GM12878 (cell line): ENCODE data around the gene MFAP3L. TPM values are rescaled to one million over a fixed set of nuclear protein-coding genes. Genes with fewer than 3 reads are reported as not detected.

Experiments used
- ATAC-seq: fragments of 200-7000 bp; cut with Tn5 transposase; 3 replicates; pipeline ENCODE4 v1.9.1; 2020; ENCODE audit warnings: mild to moderate bottlenecking, moderate library complexity
- BruUV-seq: library from RNA; stranded (reverse); fragments of 400-500 nt; replicated peaks from 2 replicates; lab custom pipeline; 2021; lab: Mats Ljungman, UMichigan
- CTCF ChIA-PET: fragments of 300-600 bp; sonication (Branson Sonifier 250); formaldehyde crosslinking; extraction: SDS; loops from one replicate; lab custom pipeline; 2021; ENCODE audit warnings: inconsistent platforms; lab: Yijun Ruan, JAX
- POLR2A ChIA-PET: fragments of 350-600 bp; formaldehyde crosslinking; extraction: SDS; loops from one replicate; lab custom pipeline; 2021; ENCODE audit warnings: inconsistent platforms; lab: Charles Lee
- RAD21 ChIA-PET: fragments of 300-600 bp; sonication (Branson Sonifier 250); formaldehyde crosslinking; loops from one replicate; lab custom pipeline; 2023; ENCODE audit warnings: antibody characterized with exemption; ENCODE audit not compliant: unreplicated experiment; lab: Charles Lee
- SMC1A ChIA-PET: fragments of 300-600 bp; sonication (Branson Sonifier 250); formaldehyde crosslinking; loops from one replicate; lab custom pipeline; 2023; ENCODE audit not compliant: unreplicated experiment, uncharacterized antibody; lab: Charles Lee
- DNase-seq: peaks from one replicate; pipeline ENCODE4 v3.0.0-alpha.2; 2011; ENCODE audit warnings: low read depth, low spot score
- FAIRE-seq: peaks from 3 replicates; lab custom pipeline; 2011; peaks lifted over from hg19 to GRCh38; lab: Jason Lieb, UNC
- H2AFZ ChIP-seq: 2 replicates; pipeline ENCODE4 v1.6.0; 2011; ENCODE audit warnings: low read depth, low read length, control low read depth; ENCODE audit not compliant: control insufficient read depth
- H3K27ac ChIP-seq: 2 replicates; pipeline ENCODE4 v1.5.1; 2011; ENCODE audit warnings: control low read depth; ENCODE audit not compliant: control insufficient read depth, insufficient read depth
- H3K27me3 ChIP-seq, 2 experiments: replicated peaks in 1 of 2; 2 replicates each; pipeline versions ENCODE4 v1.6.0 to v1.6.1; 2011; ENCODE audit warnings: low read length in 1 of 2; ENCODE audit not compliant: control insufficient read depth in 2 of 2, insufficient read depth in 2 of 2
- H3K36me3 ChIP-seq, 2 experiments: 2 replicates each; pipeline ENCODE4 v1.5.1; 2011; ENCODE audit warnings: low read length in 1 of 2; ENCODE audit not compliant: control insufficient read depth in 2 of 2, insufficient read depth in 2 of 2
- H3K4me1 ChIP-seq: 2 replicates; pipeline ENCODE4 v1.6.1; 2011; ENCODE audit warnings: mild to moderate bottlenecking, low read length, moderate library complexity, mixed read lengths; ENCODE audit not compliant: control insufficient read depth, insufficient read depth
- H3K4me2 ChIP-seq: 2 replicates; pipeline ENCODE4 v1.6.0; 2011; ENCODE audit warnings: control low read depth; ENCODE audit not compliant: control insufficient read depth, insufficient read depth
- H3K4me3 ChIP-seq: fragments of 200-600 bp; sonication (generic); 2 replicates; pipeline ENCODE4 v1.5.1; 2016
- H3K79me2 ChIP-seq: 2 replicates; pipeline ENCODE4 v1.6.0; 2011; ENCODE audit warnings: low read length; ENCODE audit not compliant: control insufficient read depth, insufficient read depth
- H3K9ac ChIP-seq: 2 replicates; pipeline ENCODE4 v1.8.0; 2011; ENCODE audit warnings: low read length, control low read depth, mixed read lengths; ENCODE audit not compliant: control insufficient read depth, insufficient read depth
- H3K9me3 ChIP-seq: replicated peaks from 3 replicates; pipeline ENCODE4 v1.5.1; 2011; ENCODE audit warnings: mild to moderate bottlenecking, low read length; ENCODE audit not compliant: control insufficient read depth, insufficient read depth
- H4K20me1 ChIP-seq: 2 replicates; pipeline ENCODE4 v1.6.0; 2011; ENCODE audit not compliant: control insufficient read depth, insufficient read depth
- BCL3 ChIP-seq: IDR thresholded peaks from 2 replicates; pipeline ENCODE4 v1.6.1; 2011; ENCODE audit warnings: borderline replicate concordance, low read depth, mild to moderate bottlenecking, moderate library complexity, low read length; ENCODE audit not compliant: insufficient read depth, poor library complexity, severe bottlenecking
- CHD1 ChIP-seq: IDR thresholded peaks from 2 replicates; pipeline ENCODE4 v1.6.1; 2012; ENCODE audit warnings: low read depth, low read length, improper control_type of control experiment
- E2F4 ChIP-seq: IDR thresholded peaks from 2 replicates; pipeline ENCODE4 v1.6.1; 2012; ENCODE audit warnings: low read depth, low read length, improper control_type of control experiment
- E2F8 ChIP-seq: fragments of 450-650 bp; IDR thresholded peaks from 2 replicates; pipeline ENCODE4 v1.6.1; 2018; ENCODE audit warnings: mild to moderate bottlenecking, low read depth, moderate library complexity; ENCODE audit not compliant: partially characterized antibody
- EP300 ChIP-seq, 2 experiments: fragments of 150-350 bp in 1 of 2; IDR thresholded peaks; 2 replicates each; pipeline ENCODE4 v1.6.1; 2011 to 2012; ENCODE audit warnings: low read depth in 2 of 2, low read length in 2 of 2, borderline replicate concordance in 1 of 2, improper control_type of control experiment in 1 of 2, inconsistent platforms in 1 of 2; ENCODE audit not compliant: control insufficient read depth in 1 of 2
- GABPA ChIP-seq: IDR thresholded peaks from 2 replicates; pipeline ENCODE4 v1.6.1; 2014; ENCODE audit warnings: antibody characterized with exemption, low read depth, mild to moderate bottlenecking, inconsistent platforms
- LARP7 ChIP-seq: fragments of 450-650 bp; IDR thresholded peaks from 2 replicates; pipeline ENCODE4 v1.6.1; 2017; ENCODE audit warnings: mild to moderate bottlenecking
- MYC ChIP-seq: IDR thresholded peaks from 2 replicates; pipeline ENCODE4 v1.6.1; 2011; ENCODE audit warnings: mild to moderate bottlenecking, low read length, moderate library complexity, inconsistent platforms; ENCODE audit not compliant: insufficient read depth, insufficient replicate concordance, insufficient read length, severe bottlenecking
- PML ChIP-seq: IDR thresholded peaks from 2 replicates; pipeline ENCODE4 v1.6.1; 2012; ENCODE audit warnings: low read length, inconsistent platforms
- WGBS: methylation state at CpG from one replicate; pipeline ENCODE4 v1.1.6; 2016; ENCODE audit warnings: low lambda C conversion rate; ENCODE audit not compliant: insufficient replicate concordance, insufficient coverage; ENCODE audit errors: missing lambda C conversion rate; 5-methylcytosine and 5-hydroxymethylcytosine counted together
- in situ Hi-C: fragments of 300-500 bp; cut with MboI; formaldehyde crosslinking; loops from 9 replicates; pipeline ENCODE4 v1.14.3; 2018; ENCODE audit warnings: mixed read lengths
- intact Hi-C: fragments of 100-400 bp; cut with micrococcal nuclease; formaldehyde crosslinking; loops from one replicate; pipeline ENCODE4 v1.14.2; 2022; ENCODE audit not compliant: unreplicated experiment
- polyA plus RNA-seq, 11 experiments: library from polyadenylated mRNA; depleted of rRNA in 4 of 11; unstranded in 6 of 11; stranded (reverse) in 5 of 11; fragments of >200 nt; fragmentation: Nextera tagmentation in 4 of 11; fragmentation: Illumina TruSeq in 1 of 11; extraction: Ambion mirVana in 4 of 11; extraction: Trizol in 1 of 11; gene quantifications; 1 replicate in 1 of 11; 2 replicates in 10 of 11; pipeline versions ENCODE4 v1.2.1 to v1.2.3, GENCODE V29; 2011 to 2016; ENCODE audit warnings: inconsistent platforms in 2 of 11, missing spikeins in 2 of 11, low read depth in 1 of 11
- total RNA-seq, 4 experiments: library from RNA; depleted of rRNA in 3 of 4; stranded (reverse); fragments of >200 nt in 3 of 4; fragmentation: Illumina TruSeq in 1 of 4; extraction: Trizol in 1 of 4; gene quantifications; 2 replicates each; pipeline versions ENCODE4 v1.2.1 to v1.2.3, GENCODE V29; 2013 to 2021

MFAP3L gene
- total and polyA plus RNA-seq, 10 of the 15 experiments (the other 5 are each of a cell fraction or from before 2014, with no cell fraction given) = 0.10 to 3.0 TPM; not detected in 8

GRCh38 chr4:170071196-170071595 lies 45.0 kb upstream of the MFAP3L start:
- Histone ChIP-seq H3K27me3 (no peaks in the 10 kb centered on the region), H3K36me3 (no peaks in the 10 kb centered on the region), H3K4me2 (no peak overlapping the region), H3K79me2 (no peaks in the 10 kb centered on the region), H3K4me3 (no peak overlapping the region), H3K4me1 (no peaks in the 10 kb centered on the region), H2AFZ (no peak overlapping the region), H3K9me3 (no peaks in the 10 kb centered on the region), H3K9ac (no peak overlapping the region), H3K27ac (no peak overlapping the region), H4K20me1 (no peaks in the 10 kb centered on the region)
- SMC1A ChIA-PET = no interaction called here
- RAD21 ChIA-PET = no interaction called here
- no peak for ATAC-seq
- no peak for DNase-seq
- in situ Hi-C loops (no loop called here), intact Hi-C loops (no loop called here)
- POLR2A ChIA-PET = no interaction called here
- 26% methylated on average over 6 of the region's 6 CpGs for WGBS
- no TSS peak for BruUV-seq
- TF ChIP-seq GABPA = no peak
- TF ChIP-seq CHD1 = no peak
- no peak for TF ChIP-seq E2F8
- TF ChIP-seq PML = no peak
- TF ChIP-seq MYC = no peak
- TF ChIP-seq EP300 (IDR thresholded peaks at IDR 0.05; ENCODE audit: borderline replicate concordance in 1 of 2, control insufficient read depth in 1 of 2, low read depth in 2 of 2, low read length in 2 of 2) = no peak
- TF ChIP-seq LARP7 = no peak
- no peak for TF ChIP-seq BCL3
- no peak for TF ChIP-seq E2F4
- FAIRE-seq = no peak
- CTCF ChIA-PET = no interaction called here
